Inflammatory macrophage treated with lipopolysaccharide for 1 hour (primary cell): ENCODE measurements around the gene ERCC1.

Experiments used
- DNase-seq, 2 donors: peaks; one replicate each; pipeline ENCODE4 v3.0.0-alpha.2; 2020 to 2022

Gene ERCC1

GRCh38 chr19:45403781-45404556 lies 19.7 kb downstream of the ERCC1 start:
- peak in 1 of 2 donors; percentile 23 for DNase-seq

- DNase-seq = no peak
Observed at GRCh38 chr19:45403272-45403671, 20.4 kb downstream of the ERCC1 start.

DNA sequence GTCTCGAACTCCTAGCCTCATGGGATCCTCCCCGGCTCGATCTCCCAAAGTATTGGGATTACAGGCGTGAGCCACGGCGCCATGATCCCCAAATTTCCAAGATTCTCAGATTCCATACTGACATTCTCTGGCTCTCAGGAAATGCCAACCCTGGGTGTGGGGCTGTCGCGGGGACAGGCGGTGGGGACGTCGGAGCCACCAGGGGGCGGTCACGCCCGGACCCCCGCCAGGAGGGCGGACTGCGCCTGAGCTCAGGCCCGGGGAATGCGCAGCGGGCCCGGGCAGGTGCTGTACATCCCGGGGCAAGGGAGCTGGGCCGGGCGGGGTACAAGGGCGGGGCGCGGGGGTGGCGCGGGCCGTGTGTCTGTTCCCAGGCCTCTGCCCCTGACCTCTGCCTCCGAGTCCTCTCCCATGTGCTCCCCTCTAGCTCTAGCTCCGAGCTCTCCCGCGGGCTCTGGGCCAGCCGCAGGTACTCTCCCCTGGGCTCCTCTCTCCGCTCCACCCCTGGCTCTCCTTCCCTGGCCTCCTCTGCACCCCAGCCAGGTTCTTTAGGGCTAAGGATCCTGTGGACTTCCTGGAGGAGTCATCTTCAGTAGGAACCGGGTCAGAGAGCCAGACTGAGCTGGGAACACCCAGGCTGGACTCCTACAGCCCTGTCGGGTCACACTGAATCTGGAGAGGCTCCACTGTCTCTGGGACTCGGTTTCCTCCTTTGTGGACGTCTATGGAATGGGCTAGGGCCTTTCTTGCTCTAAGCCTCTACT lies 21.2 kb downstream of the ERCC1 start:
- no peak for DNase-seq

DNA sequence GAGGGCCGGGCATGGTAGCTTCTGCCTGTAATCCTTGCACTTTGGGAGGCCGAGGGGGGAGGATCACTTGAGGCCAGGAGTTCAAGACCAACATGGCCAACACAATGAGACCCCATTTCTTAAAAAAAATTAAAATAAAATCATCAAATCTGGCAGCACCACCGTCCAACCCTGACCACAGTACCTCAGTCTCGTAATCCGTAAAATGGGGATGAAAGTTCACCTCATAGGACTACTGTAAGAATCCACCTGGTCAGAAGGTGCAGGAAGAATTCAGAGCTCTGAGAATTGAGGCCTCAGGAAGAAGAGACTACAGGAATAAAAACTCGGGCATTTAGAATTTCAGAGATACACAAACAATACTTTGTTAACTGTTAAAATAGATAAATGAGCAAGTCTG lies 21.9 kb downstream of the ERCC1 start:
- no peak for DNase-seq

DNA sequence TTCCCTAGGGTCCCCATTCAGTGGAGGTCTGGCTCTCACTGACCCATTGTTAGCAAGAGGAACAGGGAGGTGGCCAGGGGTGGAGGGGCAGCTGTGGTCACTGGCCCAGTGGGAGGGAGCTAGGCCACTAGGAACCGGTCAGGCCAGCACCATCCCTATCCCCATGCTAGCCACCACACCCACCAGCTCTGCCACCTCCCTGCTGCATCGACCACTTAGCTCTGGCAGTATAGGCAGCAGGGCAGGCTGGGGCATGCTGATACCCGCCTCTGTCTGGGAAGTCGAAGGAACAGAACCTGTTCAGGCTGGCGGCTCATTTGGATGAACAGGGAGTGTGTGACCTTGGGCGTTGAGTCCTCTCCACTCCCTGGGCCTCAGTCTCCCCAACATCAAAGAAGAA lies 23.5 kb downstream of the ERCC1 start:
- DNase-seq = no peak

DNA sequence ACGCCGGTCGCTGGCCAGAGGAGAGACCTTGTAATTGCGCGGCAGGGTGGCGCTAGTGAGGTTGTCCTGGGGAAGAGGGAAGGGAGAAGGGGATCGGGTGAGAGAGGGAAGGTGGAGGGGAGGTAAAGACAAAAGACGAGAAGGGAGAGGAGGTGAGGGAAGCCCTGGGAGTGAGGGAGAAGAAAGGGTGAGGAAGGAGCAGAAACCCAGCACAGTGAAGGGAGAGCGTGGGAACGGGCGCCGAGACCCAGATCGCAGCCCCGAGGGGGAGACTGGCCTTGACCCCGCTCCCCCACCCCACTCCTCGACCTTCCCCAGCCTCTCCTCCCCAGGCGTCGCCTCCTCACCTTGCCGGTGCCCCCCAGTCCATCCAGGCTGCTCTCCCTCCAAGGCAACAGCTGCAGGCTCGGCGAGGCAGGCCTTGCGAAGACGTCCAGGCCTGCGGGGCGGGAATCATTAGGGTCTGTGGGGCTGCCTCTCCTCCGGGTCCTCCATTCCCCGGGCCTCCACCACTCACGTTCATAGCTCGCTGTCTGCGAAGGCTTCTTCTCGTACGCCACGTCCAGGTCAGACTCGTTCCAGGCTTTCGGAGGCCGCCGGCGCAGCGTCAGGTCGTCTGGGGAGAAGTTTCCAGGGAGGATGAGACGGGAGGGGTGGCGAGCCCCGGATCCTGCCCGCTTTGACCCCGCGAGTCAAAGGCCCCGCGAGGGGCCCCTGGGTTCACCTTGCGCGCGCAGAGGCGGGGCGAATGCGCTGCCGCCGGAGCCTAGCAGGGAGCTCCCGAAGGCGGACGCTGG lies 27.7 kb downstream of the ERCC1 start:
- DNase-seq = no peak

DNA sequence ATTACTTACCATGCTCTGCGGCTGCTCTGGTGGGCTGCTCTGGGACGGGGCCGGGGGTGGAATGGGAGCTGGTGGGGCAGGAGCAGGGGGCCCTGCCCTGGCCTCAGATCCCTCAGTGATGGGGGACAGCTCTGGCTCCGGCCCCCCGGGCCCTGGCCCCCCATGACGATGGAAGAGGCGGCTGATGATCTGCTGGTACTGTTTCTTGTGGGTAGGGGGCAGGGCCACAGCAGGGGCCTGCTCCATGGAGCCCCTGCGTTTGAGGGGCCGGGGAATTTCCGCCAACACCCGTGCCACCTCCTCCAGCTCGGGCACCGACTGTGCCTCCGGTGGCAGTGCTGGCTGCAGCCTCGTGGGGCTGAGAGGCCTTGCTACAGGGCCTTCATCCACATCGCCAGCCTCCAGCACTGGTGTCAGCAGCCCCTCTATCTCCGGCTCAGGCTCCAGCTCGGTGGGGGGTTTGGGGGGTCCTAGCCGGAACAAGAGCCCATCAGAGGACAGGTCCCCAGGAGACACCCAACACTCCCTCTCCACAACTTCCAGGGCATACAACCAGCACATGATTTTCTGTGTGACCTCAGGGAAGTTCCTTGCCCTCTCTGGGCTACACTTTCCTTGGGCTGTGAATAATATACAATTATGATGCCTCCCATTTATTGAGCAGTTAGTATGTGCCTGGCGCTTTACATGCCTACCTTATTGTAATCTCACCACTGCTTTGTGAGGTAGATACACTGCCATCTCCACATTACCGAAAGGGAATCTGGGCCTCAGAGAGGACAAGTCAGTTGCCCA lies 31.6 kb downstream of the ERCC1 start:
- no peak for DNase-seq

GRCh38 chr19:45391346-45391745 lies 32.4 kb downstream of the ERCC1 start:
- DNase-seq = peak; percentile 32 to 37

DNA sequence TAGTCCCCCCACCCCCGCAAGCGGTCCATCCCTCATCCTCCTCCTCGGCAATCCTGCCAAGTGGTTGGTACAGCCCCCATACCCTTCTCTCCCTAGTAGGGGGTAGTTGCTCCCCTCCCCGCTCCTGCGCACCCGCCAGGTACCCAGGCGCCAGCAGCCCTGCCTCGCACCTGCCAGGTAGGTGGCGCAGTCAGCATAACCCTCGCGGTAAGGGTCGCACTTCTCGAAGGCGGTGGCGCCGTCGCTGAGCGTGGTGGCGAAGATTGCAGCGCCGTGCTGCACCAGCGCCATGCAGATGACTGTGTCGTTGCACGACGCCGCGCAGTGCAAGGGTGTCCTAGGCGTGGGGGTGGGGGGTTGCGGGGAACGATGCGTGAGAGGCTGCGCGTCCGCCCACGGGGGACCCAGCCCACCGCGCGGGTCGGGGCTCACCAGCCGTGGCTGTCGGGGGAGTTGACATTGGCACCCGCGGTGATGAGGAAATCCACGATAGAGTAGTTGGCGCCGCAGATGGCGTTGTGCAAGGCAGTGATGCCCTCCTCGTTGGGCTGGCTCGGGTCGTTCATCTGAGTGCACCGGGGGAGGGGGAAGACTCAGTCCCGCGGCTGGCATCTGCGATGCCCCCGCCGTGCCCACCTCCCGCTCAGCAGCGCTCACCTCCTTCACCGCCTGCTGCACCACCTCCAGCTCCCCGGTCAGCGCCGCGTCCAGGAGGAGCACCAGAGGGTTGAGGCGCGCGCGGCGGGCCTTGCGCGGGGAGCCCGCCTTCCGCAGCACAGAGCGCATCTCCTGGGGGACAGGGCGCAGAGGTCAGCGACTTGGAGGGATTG lies 38.1 kb downstream of the ERCC1 start:
- DNase-seq = no peak

- DNase-seq = no peak
Observed at GRCh38 chr19:45382426-45382825, 41.3 kb downstream of the ERCC1 start.

DNA sequence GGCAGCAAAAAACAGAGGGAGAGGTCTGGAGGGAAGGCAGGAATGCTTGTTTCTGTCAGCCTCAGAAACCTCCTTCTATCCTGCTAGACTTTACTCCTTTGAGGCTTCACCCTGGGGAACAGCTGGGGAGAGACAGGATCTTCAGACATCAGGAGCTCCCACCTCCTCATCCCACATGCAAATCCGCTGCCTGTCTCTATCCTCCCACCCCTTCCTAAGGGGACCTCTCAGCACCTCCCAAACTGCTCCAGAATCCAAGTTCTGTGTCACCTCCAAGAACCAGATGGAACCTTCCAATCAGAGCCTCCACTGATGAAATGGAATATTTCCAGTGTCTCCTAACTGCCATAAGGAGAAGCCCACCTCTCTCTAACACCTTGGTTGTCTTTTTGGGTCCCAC lies 43.6 kb downstream of the ERCC1 start:
- DNase-seq = no peak

- DNase-seq = no peak
Observed at GRCh38 chr19:45376045-45376724, 47.5 kb downstream of the ERCC1 start.

DNA sequence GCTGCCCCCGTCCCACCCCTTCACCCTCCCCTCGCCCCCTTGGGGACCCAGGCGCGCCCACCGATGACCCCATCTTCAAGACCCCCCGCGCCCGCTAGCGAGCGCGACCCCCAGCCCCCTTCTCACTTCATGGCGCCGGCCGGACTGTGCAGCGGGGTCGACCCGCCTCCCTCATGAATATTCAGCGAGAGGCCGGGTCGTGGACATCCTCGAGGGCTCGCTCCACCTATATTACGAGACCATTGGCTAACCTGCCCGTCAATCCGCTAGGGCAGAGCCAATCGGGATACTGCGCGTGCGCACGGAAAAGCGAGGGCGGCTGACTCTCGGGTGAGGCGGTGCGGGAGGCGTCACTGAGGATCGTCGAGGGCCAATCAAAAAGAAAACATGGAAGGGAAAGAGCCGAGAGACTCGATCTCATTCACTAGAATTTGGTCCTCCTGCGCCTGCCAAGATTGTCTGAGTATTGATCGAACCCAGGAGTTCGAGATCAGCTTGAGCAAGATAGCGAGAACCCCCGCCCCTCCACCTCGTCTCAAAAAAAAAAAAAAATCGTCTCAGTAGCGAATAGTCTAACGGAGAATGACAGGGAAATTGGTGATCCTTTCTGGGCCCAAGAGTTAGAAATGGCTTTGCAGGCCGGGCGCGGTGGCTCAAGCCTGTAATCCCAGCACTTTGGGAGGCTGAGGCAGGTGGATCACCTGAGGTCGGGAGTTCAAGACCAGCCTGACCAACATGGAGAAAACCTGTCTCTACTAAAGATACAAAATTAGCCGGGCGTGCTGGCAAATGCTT lies 53.1 kb downstream of the ERCC1 start, which contains the start of gene ERCC2:
Gene ERCC2 (minus strand): TSS at position 164 of the 795 bp plus-strand sequence. CDS start 33 bp downstream, at position 131.
- peak; percentile 97 to 100 for DNase-seq

- no peak for DNase-seq
Observed at GRCh38 chr19:45368737-45369340, 54.9 kb downstream of the ERCC1 start.

GRCh38 chr19:45368127-45368526 lies 55.6 kb downstream of the ERCC1 start:
- DNase-seq = no peak

GRCh38 chr19:45364696-45365095 lies 59.0 kb downstream of the ERCC1 start:
- no peak for DNase-seq

- DNase-seq = no peak
Observed at GRCh38 chr19:45363861-45364459, 59.8 kb downstream of the ERCC1 start.

DNA sequence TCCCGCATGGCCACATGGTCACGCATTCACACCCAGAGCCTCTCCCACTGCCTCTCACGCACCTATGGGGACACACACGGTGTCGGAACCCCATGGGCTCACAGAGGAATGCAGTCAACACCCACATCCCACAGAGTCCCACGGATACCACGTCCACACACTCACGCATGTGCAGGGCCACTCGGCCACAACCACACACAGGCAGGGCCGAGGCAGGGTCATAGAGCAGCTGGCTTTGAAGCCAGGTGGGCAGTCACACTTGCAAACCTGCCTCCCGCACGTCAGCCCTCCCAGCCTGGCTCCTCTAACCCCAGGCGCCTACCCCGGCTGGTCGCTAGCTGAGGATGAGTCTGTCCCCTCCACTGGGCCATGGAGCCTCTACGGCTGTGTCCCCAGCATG lies 61.4 kb downstream of the ERCC1 start:
- no peak for DNase-seq

GRCh38 chr19:45361608-45362007 lies 62.1 kb downstream of the ERCC1 start:
- DNase-seq = no peak
